Astrocyte of the spinal cord (primary cell): ENCODE data around the gene TMC2.

ENCODE experiments used
- DNase-seq: peaks from one replicate; pipeline ENCODE4 v3.0.0; 2011; ENCODE audit warnings: low read depth, low spot score
- H3K4me3 ChIP-seq: 2 replicates; pipeline ENCODE4 v1.5.1; 2011; ENCODE audit warnings: low read depth, mild to moderate bottlenecking, low read length, moderate library complexity
- CTCF ChIP-seq: IDR thresholded peaks from 2 replicates; pipeline ENCODE4 v1.5.1; 2012; ENCODE audit warnings: low read depth, mild to moderate bottlenecking, low read length, inconsistent platforms
- in situ Hi-C: cut with HindIII; loops from 2 replicates; pipeline ENCODE4 v1.10.0; 2017; ENCODE audit warnings: low sequenced_read_pairs

The TMC2 gene

GRCh38 chr20:2528671-2529271 is 7.6 kb upstream of the TMC2 start:
- TF ChIP-seq CTCF, result no peak
- in situ Hi-C loops, result no loop called here
- no peak overlapping the region for H3K4me3 ChIP-seq
- DNase-seq, result no peak

DNA sequence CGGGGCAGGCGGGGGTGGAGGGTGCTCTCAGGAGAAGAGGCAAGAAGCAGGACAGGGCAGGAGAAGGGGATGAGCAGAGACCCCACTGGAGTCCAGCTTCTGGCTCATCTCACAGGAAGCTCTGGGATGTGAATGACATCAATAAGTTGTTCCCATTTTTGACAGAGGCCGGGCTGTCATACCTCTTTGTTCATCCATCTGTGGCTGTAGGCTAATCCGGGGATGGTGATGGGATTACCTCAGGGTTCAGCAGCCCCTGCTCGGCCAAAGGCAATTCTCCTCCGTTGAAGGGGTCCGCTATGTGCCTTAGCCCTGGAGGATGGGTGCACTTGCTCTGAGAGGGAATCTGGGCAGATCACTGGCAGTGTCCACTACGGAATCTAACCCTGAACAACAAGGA is 3.3 kb upstream of the TMC2 start:
- in situ Hi-C loops, result no loop called here
- DNase-seq, result no peak
- TF ChIP-seq CTCF, result no peak
- H3K4me3 ChIP-seq, result no peak overlapping the region

GRCh38 chr20:2535711-2536559 is 438 bp upstream of the TMC2 start:
- TF ChIP-seq CTCF, result no peak
- no peak overlapping the region for H3K4me3 ChIP-seq
- no peak for DNase-seq
- in situ Hi-C loops, result no loop called here

DNA sequence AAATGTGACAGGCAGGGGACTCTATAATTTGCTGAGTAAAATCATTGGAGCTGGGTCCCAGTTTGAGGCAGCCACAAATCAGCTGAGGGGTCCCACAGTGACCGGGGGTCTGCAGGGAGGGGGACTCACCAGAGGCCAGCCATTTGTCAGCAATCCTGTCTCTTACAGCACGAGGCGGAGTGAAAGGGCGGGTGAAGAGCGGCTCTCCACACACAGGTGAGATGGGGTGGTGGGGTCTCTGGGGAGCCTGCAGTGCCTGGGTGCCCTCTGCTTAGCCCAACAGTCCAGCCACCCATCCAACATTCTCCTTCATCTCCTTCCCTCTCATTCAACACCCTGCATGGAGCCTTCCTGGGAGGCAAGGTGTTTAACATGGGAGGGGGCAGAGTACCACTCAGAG is 728 bp downstream of the TMC2 start:
- in situ Hi-C loops, result no loop called here
- no peak overlapping the region for H3K4me3 ChIP-seq
- no peak for TF ChIP-seq CTCF
- DNase-seq, result no peak

- DNase-seq, result no peak
- H3K4me3 ChIP-seq, result no peak overlapping the region
- no peak for TF ChIP-seq CTCF
- in situ Hi-C loops, result no loop called here
Observed at GRCh38 chr20:2538356-2538755, 2.0 kb downstream of the TMC2 start.

DNA sequence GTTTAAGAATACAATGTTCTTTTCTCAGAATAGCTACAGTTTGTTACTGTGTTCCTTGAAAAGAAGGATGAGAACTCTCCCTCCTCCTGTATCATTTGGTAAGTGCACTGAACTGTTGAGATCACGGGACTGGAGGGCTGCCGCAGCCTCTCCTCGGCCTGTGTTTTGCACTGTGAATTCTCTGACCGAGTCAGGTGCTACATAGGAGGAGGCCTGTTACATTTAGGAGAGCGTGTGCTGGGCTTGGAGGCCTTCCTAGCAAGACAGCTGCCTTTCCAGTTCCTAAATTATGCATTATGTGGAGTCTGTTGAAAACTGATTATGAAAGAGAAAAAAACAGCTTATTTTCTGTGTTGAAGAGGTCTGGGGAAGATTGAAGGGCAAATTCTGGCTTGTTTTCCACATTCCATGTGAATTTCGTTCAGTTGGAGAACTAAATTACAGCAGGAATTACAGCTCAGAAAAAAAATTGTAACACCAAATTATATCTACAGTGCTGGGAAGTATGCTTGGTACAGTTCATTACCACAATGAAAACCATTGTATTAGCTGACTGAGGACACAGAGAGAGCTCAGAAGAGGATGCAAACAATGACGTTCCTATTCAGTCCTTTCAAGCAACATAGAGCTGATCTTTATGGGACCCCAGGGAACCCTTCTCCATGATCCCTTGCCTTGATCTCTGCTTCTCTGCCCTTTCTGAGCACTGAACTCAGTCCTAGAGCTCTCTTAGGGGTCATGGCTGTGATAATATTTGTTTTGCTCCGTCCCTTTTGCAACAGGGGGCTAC is 2.8 kb downstream of the TMC2 start:
- no peak for DNase-seq
- no peak for TF ChIP-seq CTCF
- in situ Hi-C loops, result no loop called here
- no peak overlapping the region for H3K4me3 ChIP-seq
